GM21423 (cell line): ENCODE measurements around the gene PTPRJ.
"Not testable (repeated sequence)": the region's sequence is repeated elsewhere in the genome, so short reads cannot be mapped to it uniquely, and the experiment has no call there.

ENCODE experiments used
- ATAC-seq: cut with Tn5 transposase; IDR thresholded peaks from one replicate; pipeline ENCODE4 v1.9.1; 2021; ENCODE audit warnings: mild to moderate bottlenecking, moderate library complexity; ENCODE audit not compliant: unreplicated experiment

PTPRJ gene

DNA sequence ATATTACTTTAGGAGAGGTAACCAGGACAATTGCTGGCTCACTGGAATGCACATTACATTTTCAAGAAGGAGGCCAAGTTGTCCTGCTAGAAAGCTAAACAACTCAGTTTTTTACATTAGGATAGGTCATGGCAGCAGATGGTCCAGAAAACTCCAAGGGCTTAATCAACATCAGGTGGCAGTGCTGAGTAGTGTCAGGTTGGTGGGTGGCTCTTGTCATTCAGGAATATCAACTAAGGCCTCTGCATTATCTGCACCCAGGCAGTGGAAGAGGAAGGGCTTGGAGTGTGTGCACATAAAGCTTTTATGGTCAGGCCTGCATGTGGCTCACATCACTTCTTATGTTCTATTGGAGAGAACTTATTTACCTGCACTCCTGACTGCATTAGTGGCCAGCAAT lies 204.1 kb downstream of the PTPRJ start:
- ATAC-seq = no peak

DNA sequence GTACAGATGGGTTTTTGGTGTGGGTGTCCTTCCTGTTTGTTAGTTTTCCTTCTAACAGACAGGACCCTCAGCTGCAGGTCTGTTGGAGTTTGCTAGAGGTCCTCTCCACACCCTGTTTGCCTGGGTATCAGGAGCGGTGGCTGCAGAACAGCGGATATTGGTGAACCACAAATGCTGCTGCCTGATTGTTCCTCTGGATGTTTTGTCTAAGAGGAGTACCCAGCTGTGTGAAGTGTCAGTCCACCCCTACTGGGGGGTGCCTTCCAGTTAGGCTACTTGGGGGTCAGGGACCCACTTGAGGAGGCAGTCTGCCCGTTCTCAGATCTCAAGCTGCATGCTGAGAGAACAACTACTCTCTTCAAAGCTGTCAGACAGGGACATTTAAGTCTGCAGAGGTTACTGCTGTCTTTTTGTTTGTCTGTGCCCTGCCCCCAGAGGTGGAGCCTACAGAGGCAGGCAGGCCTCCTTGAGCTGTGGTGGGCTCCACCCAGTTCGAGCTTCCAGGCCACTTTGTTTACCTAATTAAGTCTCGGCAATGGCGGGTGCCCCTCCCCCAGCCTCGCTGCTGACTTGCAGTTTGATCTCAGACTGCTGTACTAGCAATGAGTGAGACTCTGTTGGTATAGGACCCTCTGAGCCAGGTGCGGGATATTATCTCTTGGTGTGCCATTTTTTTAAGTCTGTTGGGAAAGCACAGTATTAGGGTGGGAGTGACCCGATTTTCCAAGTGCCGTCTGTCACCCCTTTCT lies 210.7 kb downstream of the PTPRJ start:
- ATAC-seq = not testable (repeated sequence)

DNA sequence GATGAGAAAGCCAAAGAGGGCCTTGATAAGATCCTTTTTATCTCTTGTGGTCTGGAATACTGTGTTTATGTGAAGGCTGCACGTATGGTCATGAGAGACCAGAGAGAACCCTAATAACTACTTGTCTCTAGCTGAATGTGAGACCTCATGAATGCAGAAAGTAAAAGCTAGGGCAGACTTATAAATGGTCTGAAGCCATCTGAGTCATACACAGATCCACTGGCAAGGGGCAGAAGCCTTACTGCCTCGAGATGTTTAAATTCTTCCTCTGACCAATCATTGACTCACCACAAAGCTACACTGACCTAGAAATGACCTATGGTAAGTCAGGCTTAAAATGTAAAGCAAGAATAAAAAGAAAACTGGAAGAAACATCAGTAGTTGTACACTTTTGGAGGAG lies 213.5 kb downstream of the PTPRJ start:
- no peak for ATAC-seq

DNA sequence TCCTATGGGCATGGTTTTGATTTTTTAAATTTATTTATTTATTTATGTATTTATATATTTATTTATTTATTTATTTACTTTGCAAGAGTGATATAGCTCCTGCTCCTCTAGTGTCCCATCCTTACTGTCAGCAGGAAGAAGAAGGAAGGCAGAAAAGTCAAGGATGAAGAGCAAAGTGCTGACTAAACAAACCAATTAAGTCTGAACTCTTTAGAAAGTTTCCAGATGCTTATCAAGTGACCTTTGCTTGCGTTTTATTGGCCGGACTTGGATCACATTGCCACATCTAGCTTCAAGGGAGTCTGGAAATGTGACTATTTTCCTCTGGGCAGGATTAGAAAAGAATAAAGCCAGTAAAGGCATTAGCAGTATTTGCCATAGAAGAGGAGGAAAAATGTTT lies 227.5 kb downstream of the PTPRJ start:
- ATAC-seq = no peak

DNA sequence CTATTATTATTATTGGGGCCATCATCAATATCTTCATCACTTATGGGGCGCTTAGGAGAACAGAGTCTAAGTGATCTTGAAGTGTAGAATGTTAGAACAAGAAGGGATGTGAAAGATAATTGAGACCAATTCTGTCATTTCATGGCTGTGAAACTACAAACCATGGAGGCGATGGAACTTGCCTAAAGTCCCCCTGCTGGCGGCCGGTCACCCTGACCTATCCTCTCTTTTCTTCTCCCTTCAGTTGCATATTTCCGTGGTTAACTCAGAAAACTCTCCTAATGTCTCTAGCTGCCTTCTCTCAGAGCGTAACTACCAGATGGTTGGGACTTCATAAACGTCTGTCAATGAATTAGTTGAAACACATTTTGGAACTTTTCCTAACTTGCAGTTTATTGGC lies 229.7 kb downstream of the PTPRJ start:
- ATAC-seq = no peak

DNA sequence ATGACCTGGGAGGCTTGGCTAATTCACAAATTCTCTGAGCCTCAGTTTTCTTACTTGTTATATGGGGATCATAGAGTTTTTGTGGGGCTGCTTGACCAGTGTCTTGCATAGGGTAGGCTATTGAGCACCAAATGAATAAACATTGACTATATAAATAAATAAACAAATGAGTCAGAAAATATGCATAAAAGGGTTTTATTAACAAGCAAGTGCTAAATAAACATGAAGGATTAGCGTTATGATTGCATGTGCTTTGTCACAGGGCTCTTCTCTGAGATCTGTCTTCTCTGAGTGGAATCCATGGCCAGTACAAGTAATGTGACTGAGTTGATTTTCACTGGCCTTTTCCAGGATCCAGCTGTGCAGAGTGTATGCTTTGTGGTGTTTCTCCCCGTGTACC lies 236.2 kb downstream of the PTPRJ start, which contains the start of gene OR4B1:
TSS of gene OR4B1 (plus strand) at position 301 of the 400 bp plus-strand sequence. CDS start at position 301, 0 bp downstream.
- ATAC-seq = no peak
